Keratinocyte (primary cell): ENCODE results near the gene CACNG7.

ENCODE experiments used
- CTCF ChIP-seq, 3 experiments: IDR thresholded peaks in 1 of 3; conservative IDR thresholded peaks in 1 of 3; optimal IDR thresholded peaks in 1 of 3; 2 replicates in 2 of 3; 3 replicates in 1 of 3; pipeline versions ENCODE3 to v1.5.1; 2011; ENCODE audit warnings: low read length in 3 of 3, mild to moderate bottlenecking in 3 of 3, moderate library complexity in 2 of 3, control low read depth in 1 of 3, inconsistent platforms in 1 of 3; ENCODE audit not compliant: insufficient read depth in 2 of 3; ENCODE audit errors: extremely low read depth in 1 of 3
- EZH2 ChIP-seq: IDR thresholded peaks from one replicate; pipeline ENCODE4 v1.6.1; 2012; ENCODE audit warnings: inconsistent platforms, mild to moderate bottlenecking, low read length, moderate library complexity

GRCh38 chr19:53981376-53981951 is 72.4 kb downstream of the CACNG7 start:
- TF ChIP-seq EZH2, result no peak
- TF ChIP-seq CTCF (optimal IDR thresholded peaks at IDR 0.05 in 1 of 3, IDR thresholded peaks at IDR 0.05 in 1 of 3, conservative IDR thresholded peaks at IDR 0.05 in 1 of 3; ENCODE audit: extremely low read depth in 1 of 3, insufficient read depth in 2 of 3, low read length in 3 of 3), result no peak
